SW 1271 (cell line): Measurements from ENCODE around the gene RNF138.
"Not testable (repeated sequence)": the region's sequence is repeated elsewhere in the genome, so short reads cannot be mapped to it uniquely, and the experiment has no call there.

Experiments
- DNase-seq, 2 experiments: peaks; one replicate each; lab custom pipeline; 2025; lab: John Stamatoyannopoulos, UW

The RNF138 gene, protein sequence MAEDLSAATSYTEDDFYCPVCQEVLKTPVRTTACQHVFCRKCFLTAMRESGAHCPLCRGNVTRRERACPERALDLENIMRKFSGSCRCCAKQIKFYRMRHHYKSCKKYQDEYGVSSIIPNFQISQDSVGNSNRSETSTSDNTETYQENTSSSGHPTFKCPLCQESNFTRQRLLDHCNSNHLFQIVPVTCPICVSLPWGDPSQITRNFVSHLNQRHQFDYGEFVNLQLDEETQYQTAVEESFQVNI

GRCh38 chr18:32091724-32092421 lies at the start of gene RNF138:
Gene RNF138, plus strand, starts transcription at chr18:32091874. Its CDS starts 903 bp downstream, at chr18:32092777.
- DNase-seq = peak; percentile 38 to 76

DNA sequence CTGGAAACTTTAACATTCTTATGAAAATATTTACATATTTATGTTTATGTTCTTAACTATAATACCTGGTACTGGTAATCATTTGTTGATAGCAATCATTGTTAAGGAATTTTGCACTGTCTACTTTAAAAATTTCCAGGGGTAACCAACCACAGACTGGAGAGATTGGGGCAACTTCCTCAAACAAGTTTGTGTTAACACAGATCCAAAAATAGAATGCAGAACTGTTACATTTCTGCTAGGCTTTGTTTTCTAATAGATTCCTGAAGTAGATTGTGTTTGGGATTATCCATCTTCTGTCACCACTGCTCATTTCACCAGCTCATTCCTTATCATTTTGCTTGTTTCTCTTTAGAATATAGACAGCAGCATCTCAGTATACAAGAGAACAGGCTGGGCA lies 49.3 kb upstream of the RNF138 start:
- DNase-seq = no peak

GRCh38 chr18:32048507-32049091 lies 43.1 kb upstream of the RNF138 start:
- DNase-seq = no peak

DNA sequence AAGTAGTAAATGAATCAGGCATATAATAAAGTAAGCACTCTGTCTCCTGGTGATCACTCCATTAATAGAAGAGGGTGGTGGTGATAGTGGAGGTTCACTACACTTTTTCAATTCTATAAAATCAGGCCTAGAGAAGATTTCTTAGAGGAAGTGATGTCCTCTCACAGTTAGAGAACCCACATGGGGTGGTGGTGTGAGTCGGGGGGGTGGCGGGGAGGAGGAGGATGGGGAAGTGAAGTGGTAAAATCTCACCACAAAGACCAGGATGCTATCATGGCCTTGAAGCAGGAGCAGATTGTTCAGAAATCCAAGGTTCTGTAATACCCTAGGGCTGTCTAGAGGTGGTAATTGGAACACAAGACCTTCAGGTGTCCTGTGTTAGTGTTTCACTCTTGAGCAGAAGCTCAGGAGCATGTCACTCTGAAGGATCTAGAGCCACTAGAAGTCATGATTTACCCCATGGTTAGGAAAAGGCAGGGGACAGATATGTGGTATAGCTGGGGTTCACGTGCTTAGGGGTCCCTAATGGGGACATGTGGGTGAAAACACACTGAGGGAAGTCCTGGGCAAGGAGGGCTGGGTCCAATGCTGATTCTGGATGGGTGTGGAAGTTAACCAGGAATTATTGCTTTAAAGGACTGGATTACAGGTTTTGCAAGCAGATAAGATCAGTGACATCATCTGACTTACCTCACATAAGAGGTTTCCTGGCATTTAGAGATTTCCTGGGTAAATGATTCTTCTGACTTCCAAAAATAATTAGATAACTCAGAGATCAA lies 42.1 kb upstream of the RNF138 start:
- DNase-seq = no peak

DNA sequence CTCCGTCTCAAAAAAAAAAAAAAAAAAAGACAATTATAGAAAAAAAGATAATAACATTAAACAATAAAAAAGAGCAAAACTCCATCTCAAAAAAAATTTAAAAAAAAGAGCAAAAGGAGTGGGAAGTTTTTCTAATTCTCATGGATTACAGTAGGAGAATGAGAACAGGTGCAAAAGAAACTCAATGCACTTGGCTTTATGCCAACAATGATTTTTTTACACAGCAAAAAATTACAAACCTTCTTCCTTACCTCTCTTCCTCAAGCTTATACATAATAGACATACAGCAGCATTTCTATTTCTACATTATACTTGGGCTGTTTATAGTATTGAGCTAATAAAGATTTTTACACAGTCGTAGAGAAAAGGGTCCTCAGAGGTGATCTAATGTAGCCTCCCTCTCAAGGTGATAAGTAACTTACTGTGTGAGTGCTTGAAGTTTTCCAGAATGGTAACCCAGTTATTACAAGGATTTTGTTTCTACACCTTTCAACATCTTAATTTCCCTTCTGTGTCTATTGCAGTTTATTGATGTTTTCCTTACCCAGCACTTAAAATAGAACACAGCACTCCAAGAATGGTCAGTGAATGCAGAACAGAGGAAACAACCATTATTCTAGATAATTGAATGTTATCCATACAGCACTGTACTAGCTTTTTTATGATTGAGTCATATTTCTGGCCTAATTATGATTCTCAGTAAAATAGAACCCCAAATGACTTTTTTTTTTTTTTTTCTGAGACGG lies 34.9 kb upstream of the RNF138 start:
- no peak for DNase-seq

GRCh38 chr18:32057624-32058165 lies 34.0 kb upstream of the RNF138 start:
- no peak for DNase-seq

DNA sequence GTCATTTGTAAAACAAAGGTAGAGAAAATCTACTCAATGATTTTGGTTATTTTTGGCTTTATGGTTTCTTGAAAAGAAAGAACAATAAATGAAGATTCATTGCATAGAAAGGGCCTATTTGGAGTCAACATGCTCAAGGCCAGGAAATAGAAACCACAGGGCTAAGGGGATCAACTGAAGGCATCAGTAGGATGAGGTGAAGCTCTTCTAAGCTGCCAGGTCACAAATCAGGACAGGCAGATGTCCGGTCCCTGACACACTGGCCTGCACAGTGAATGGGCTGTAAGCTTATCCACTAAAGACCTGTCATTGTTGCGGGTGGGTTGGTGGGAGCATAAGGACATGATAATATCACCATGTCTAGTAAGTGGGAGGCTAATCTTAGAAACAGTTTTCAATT lies 31.6 kb upstream of the RNF138 start:
- no peak for DNase-seq

DNA sequence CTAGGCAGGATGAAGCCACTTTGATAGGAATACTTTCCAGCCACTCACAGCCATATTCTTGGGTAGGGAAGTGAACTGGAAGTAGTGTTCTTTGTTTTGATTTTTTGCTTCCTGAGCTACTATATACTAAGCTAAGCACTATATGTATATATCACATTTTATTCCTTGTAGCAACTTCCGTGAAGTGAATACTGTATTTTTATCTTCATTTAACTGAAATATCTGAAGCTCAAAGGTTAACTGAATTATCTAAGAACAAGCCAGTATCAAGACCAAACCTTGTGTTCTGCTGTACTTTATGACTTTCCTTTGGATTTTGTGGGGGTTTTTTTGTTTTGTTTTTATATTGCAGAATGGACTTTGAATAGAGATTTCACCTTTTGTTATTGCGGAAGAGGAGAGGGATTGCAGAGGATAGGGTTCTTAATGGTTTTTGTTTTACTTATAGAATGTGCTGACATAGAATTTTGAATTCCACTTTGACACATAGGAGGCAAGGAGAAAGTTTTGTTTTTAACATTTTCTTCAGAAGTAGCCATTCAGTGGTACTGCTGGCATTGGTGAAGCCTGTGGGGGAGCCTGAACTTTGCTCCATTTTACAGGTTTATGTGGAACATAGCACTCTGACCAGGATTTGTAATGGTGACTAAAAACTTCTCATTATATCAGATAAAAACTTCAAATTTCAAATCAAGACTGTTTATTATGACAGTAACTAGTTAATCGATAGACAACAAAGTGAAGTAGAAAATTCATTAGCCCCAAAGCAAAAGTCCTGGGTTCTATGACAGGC lies 24.1 kb upstream of the RNF138 start:
- no peak for DNase-seq

DNA sequence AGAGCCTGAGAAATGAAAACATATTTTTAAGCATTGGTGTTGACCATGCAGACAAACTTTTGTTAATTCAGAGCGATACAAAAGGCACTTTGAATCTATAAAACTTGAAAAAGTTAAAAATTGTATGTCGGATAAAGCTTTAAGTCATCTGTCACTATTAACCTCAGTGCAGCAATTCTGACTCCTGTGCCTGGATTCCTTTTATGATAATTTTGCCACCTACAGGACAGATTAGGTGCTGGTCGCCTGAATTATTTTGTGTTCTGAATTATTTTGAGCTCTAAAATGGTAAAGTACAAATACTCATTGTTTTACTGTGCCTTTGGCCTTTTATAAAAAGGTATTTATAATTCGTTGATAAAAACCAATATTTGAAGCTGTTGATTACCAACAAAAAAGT lies 19.4 kb upstream of the RNF138 start:
- peak in 1 of 2 experiments; percentile 20 for DNase-seq

DNA sequence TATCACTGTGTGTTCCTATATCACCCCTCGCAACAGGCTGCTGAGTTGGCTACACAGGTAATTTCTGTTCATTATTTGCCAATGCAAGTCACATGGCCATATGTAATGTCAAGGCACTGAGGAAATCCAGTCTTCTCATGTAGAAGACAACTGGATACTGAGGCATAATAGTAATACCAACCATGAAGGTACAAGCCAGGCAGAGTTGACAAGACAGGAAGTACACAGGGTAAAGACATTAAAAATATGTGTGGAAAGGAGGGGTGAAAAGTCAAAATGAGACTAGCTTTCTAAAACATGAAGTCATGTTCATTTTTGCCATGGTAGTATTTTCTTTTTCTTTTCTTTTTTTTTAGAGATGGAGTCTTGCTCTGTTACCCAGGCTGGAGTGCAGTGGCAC lies 17.5 kb upstream of the RNF138 start:
- no peak for DNase-seq

DNA sequence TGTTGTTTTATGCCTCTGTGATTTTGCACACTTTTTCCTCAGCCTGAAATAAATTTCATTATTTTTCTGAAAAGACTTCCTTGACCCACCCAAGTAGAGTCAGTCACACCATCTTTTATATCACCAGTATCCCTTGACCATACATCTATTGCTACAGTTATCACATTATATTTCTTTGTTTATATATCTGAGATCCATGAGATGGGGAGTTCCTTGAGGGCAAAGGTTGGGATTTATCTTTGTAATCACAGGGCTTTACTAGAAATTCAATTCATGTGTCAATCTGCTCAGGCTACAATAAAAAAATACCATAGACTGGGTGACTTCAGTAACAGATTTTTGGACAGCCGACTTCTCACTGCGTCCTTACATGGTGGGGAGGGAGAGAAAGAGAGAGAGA lies 12.8 kb upstream of the RNF138 start:
- no peak for DNase-seq

DNA sequence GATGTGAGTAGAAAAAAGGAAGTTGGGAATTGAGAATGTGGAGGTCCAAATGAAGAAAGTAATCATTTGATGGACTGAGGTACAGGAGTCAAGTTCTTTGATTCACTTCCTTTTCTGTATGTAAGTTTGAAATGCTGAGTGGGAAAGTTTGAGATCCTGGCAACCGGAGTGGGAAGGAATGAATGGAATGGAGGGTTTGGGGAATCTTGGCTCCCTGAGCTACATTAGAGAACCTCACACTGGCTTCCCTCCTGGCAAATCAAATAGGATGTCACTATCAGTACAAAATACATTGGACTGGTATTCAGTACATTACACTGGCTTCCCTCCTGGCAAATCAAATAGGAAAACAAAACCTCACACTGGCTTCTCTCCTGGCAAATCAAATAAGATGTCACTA lies 9.8 kb upstream of the RNF138 start:
- no peak for DNase-seq

GRCh38 chr18:32083781-32084180 lies 7.9 kb upstream of the RNF138 start:
- no peak for DNase-seq

GRCh38 chr18:32086881-32087280 lies 4.8 kb upstream of the RNF138 start:
- DNase-seq = no peak

- not testable (repeated sequence) for DNase-seq
Observed at GRCh38 chr18:32090831-32091230, 843 bp upstream of the RNF138 start.

DNA sequence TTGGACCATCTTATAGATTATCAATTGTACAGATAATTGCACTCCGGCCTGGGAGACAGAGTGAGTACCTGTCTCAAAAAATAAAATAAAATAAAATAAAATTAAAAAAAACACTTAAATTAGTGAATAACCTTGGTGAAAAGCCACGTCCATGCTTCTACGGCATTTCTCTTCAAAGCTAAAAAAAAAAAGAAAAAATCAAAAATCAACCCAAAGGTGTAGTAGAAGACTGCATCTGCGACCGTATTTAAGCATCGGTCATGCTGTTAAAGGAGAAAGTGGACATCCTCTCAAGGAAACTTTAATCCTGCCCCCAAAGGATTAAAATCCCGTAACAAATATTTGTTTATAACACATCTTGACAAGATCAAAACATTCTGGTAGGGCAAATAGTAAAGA lies 350 bp upstream of the RNF138 start:
- DNase-seq = no peak

DNA sequence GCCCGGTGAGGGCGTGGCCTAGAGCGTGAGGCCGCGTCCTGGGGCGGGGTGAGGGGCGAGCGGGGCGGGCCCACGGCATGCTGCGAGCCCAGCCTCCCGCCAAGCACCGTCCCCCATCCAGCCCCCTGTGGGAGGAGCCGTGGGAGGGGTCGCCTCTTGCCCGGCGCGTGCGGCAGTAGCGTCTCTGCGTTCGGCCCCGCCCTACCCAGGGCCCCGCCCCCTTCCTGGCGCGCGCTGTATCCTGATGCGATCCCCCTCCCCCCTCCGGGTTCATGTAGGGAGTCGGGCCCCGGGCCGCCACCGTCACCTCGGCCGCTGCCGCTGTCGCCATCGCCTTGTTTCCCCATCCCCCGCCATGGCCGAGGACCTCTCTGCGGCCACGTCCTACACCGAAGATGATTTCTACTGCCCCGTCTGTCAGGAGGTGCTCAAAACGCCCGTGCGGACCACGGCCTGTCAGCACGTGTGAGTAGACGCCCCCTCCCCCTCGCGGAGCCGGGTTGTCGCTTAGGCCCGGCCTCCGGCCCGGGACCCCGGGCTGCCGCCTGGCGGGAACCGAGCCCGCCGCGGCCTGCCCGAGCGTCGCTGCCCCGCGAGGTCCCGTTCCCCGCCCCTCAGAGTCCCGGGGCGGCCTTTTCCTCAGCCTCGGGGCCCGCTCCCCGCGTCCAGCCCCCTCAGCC lies 888 bp downstream of the RNF138 start:
- peak; percentile 77 to 95 for DNase-seq

DNA sequence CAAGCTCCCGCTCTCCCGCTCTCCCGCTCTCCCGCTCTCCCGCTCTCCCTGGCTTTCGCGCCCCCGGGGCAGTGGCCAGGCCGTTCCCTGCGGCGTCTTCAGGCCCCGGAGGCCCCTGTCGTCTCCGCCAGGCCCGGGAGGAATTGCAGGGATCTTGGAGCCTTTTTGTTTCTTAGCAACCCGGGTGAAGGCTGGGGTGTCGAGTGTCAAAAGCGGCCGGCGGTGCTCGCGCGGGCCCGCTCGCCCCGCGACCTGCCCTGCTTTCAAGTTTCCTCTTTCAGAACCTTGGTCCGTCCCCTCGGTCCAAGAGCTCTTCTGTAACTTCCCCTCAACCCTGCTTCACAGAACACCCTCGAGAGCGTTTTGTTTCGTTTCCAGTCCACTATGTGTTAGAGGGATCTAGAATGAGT lies 1.4 kb downstream of the RNF138 start:
- DNase-seq = peak in 1 of 2 experiments; percentile 14

GRCh38 chr18:32093523-32093922 lies 1.8 kb downstream of the RNF138 start:
- DNase-seq = no peak
